Measurements from ENCODE around the gene SERTAD1.
"Not testable (repeated sequence)": the region's sequence is repeated elsewhere in the genome, so short reads cannot be mapped to it uniquely, and the experiment has no call there.

The SERTAD1 gene

DNA sequence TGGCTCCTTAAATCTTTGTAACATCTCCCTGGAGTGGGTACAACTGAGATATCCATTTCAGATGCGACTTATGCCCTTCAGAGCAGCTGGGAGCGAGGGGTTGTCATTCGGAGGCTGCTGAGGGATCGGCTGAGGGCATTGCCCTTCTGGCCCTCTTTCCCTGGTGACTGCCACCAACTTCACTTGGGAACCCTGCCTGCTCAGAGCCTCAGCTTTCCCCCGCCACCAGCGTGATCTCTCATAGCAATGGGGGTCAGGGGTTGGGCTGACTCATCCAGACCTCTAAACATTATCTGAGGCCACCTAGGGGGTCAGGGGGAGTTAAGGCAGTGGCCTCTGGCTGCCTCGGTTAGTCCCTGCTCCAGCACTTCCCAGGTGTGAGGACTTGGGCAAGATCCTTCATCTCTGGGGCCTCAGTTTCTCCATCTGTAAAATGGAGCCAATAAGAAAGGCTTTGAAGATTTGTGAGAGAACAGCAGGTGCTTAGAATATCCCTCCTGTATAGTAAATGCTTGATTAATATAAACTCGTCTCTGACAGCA, 13.8 kb downstream of the SERTAD1 start:
- Histone ChIP-seq H3K4me2 (ENCODE audit: low read length) (peak overlapping the region; percentile 66), H3K4me1 (ENCODE audit: control insufficient read depth, low read length) (peaks cover 69% of the 10 kb centered on the region), H3K27me3 (ENCODE audit: control insufficient read depth, low read length) (no peaks in the 10 kb centered on the region), H3K9me3 (ENCODE audit: control insufficient read depth, insufficient read depth, low read length) (no peaks in the 10 kb centered on the region), H3K36me3 (ENCODE audit: control insufficient read depth, low read length) (no peaks in the 10 kb centered on the region), H3K27ac (ENCODE audit: low read depth, low read length) (peak overlapping the region; percentile 77), H3K79me2 (ENCODE audit: control insufficient read depth, low read length) (no peaks in the 10 kb centered on the region), H3K4me3 (ENCODE audit: low read length) (no peak overlapping the region), H3K9me2 (replicated peaks; ENCODE audit: control insufficient read depth, low read length) (no peaks in the 10 kb centered on the region), H4K20me1 (ENCODE audit: control insufficient read depth, insufficient read depth, low read depth, low read length) (no peaks in the 10 kb centered on the region), H3F3A (ENCODE audit: control insufficient read depth, insufficient read depth) (peaks cover 10% of the 10 kb centered on the region)
- TF ChIP-seq, protein P1, sequence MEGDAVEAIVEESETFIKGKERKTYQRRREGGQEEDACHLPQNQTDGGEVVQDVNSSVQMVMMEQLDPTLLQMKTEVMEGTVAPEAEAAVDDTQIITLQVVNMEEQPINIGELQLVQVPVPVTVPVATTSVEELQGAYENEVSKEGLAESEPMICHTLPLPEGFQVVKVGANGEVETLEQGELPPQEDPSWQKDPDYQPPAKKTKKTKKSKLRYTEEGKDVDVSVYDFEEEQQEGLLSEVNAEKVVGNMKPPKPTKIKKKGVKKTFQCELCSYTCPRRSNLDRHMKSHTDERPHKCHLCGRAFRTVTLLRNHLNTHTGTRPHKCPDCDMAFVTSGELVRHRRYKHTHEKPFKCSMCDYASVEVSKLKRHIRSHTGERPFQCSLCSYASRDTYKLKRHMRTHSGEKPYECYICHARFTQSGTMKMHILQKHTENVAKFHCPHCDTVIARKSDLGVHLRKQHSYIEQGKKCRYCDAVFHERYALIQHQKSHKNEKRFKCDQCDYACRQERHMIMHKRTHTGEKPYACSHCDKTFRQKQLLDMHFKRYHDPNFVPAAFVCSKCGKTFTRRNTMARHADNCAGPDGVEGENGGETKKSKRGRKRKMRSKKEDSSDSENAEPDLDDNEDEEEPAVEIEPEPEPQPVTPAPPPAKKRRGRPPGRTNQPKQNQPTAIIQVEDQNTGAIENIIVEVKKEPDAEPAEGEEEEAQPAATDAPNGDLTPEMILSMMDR (IDR thresholded peaks at IDR 0.05; ENCODE audit: low read depth, low read length, poor library complexity, severe bottlenecking), result no peak
- TF ChIP-seq EZH2phosphoT487 (IDR thresholded peaks at IDR 0.05; ENCODE audit: borderline replicate concordance, low read length), result no peak

DNA sequence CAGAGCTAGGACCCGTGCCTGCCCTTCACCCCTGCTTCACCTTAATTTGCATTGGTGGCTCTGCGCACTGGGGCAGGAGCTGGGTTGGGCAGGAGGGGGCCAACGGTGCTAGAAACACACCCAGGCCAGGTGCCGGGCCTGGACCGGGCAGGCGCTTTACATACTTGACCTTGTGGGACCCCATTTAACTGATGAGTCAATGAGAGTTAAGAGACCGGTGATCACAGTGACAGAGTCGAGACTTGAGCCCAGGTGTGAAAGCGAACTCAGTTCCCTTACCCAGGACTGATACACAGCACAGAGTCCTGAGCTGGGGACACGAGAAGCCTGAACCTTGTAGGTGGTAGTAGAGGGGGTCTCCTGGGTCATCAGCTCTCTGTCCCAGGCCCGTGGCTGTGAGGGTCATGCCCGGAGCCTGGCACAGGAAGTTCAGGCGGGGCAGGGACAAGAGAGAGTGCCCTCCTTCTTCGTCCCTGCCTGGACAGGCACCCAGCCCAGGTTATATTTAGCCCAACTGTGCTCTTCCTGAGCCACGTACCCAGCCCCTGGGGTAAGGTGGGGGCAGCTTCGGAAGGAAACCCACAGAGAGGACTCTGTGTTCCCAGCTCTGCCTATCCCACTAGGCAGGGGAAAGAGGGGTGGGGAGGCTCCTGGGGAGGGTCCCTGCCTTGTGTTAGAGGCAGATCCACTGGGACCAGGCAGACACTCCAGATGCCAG, 14.5 kb downstream of the SERTAD1 start:
- no peaks in the 10 kb centered on the region for H3K79me2 ChIP-seq (ENCODE audit: control insufficient read depth, low read length)
- peak overlapping the region; percentile 33 for H3K4me3 ChIP-seq (ENCODE audit: low read length)
- no peaks in the 10 kb centered on the region for H3K36me3 ChIP-seq (ENCODE audit: control insufficient read depth, low read length)
- peak overlapping the region; percentile 66 for H3K4me2 ChIP-seq (ENCODE audit: low read length)
- no peaks in the 10 kb centered on the region for H3K9me2 ChIP-seq (replicated peaks; ENCODE audit: control insufficient read depth, low read length)
- H3K4me1 ChIP-seq (ENCODE audit: control insufficient read depth, low read length), result peaks cover 62% of the 10 kb centered on the region
- no peaks in the 10 kb centered on the region for H3K27me3 ChIP-seq (ENCODE audit: control insufficient read depth, low read length)
- H3F3A ChIP-seq (ENCODE audit: control insufficient read depth, insufficient read depth), result peaks cover 10% of the 10 kb centered on the region
- no peaks in the 10 kb centered on the region for H3K9me3 ChIP-seq (ENCODE audit: control insufficient read depth, insufficient read depth, low read length)
- no peaks in the 10 kb centered on the region for H4K20me1 ChIP-seq (ENCODE audit: control insufficient read depth, insufficient read depth, low read depth, low read length)
- H3K27ac ChIP-seq (ENCODE audit: low read depth, low read length), result peak overlapping the region; percentile 77
- TF ChIP-seq, protein P1 (IDR thresholded peaks at IDR 0.05; ENCODE audit: low read depth, low read length, poor library complexity, severe bottlenecking), result no peak
- no peak for TF ChIP-seq EZH2phosphoT487 (IDR thresholded peaks at IDR 0.05; ENCODE audit: borderline replicate concordance, low read length)

DNA sequence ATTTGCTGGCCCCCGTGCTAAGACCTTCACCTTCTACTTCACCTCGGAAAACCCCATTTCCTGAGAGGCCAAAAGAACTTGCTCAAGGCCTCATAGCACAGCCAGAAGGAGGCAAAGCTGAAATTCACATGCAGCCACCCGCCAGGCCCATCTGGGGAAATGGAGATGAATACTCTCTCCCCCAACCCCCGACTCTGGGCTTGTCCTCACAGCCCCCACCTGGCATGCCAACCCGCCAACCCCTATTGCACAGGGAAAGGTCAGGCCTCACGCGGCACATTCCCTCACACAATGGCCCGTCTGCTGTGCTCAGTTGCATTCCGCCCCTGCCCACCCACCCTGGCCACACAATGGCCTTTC, 15.8 kb downstream of the SERTAD1 start:
- peaks cover 10% of the 10 kb centered on the region for H3F3A ChIP-seq (ENCODE audit: control insufficient read depth, insufficient read depth)
- no peaks in the 10 kb centered on the region for H3K9me3 ChIP-seq (ENCODE audit: control insufficient read depth, insufficient read depth, low read length)
- peaks cover 54% of the 10 kb centered on the region for H3K4me1 ChIP-seq (ENCODE audit: control insufficient read depth, low read length)
- no peaks in the 10 kb centered on the region for H3K27me3 ChIP-seq (ENCODE audit: control insufficient read depth, low read length)
- peak overlapping the region; percentile 46 for H3K4me3 ChIP-seq (ENCODE audit: low read length)
- H3K9me2 ChIP-seq (replicated peaks; ENCODE audit: control insufficient read depth, low read length), result no peaks in the 10 kb centered on the region
- no peaks in the 10 kb centered on the region for H4K20me1 ChIP-seq (ENCODE audit: control insufficient read depth, insufficient read depth, low read depth, low read length)
- no peaks in the 10 kb centered on the region for H3K79me2 ChIP-seq (ENCODE audit: control insufficient read depth, low read length)
- H3K36me3 ChIP-seq (ENCODE audit: control insufficient read depth, low read length), result no peaks in the 10 kb centered on the region
- peak overlapping the region; percentile 66 for H3K4me2 ChIP-seq (ENCODE audit: low read length)
- TF ChIP-seq, protein P1 (IDR thresholded peaks at IDR 0.05; ENCODE audit: low read depth, low read length, poor library complexity, severe bottlenecking), result no peak
- no peak for TF ChIP-seq EZH2phosphoT487 (IDR thresholded peaks at IDR 0.05; ENCODE audit: borderline replicate concordance, low read length)
- peak overlapping the region; percentile 77 for H3K27ac ChIP-seq (ENCODE audit: low read depth, low read length)

DNA sequence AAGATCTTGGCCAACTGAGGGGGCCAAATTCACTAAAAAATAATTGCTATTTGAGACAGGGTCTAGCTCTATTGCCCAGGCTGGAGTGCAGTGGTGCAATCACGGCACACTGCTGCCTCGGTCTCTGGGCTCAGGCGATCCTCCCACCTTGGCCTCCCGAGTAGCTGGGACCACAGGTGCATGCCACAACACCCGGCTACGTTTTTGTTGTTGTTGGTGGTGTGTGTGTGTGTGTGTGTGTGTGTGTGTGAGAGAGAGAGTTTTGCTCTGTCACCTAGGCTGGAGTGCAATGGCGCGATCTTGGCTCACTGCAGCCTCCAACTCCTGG, 17.2 kb downstream of the SERTAD1 start:
- H3F3A ChIP-seq (ENCODE audit: control insufficient read depth, insufficient read depth), result peaks cover 10% of the 10 kb centered on the region
- peak overlapping the region; percentile 43 for H3K4me2 ChIP-seq (ENCODE audit: low read length)
- not testable (repeated sequence) for H3K36me3 ChIP-seq (ENCODE audit: control insufficient read depth, low read length); H3K79me2 ChIP-seq (ENCODE audit: control insufficient read depth, low read length); H3K9me3 ChIP-seq (ENCODE audit: control insufficient read depth, insufficient read depth, low read length); H3K27me3 ChIP-seq (ENCODE audit: control insufficient read depth, low read length); H3K27ac ChIP-seq (ENCODE audit: low read depth, low read length); H3K4me3 ChIP-seq (ENCODE audit: low read length); H4K20me1 ChIP-seq (ENCODE audit: control insufficient read depth, insufficient read depth, low read depth, low read length); H3K9me2 ChIP-seq (replicated peaks; ENCODE audit: control insufficient read depth, low read length)
- H3K4me1 ChIP-seq (ENCODE audit: control insufficient read depth, low read length), result peaks cover 59% of the 10 kb centered on the region

Measured in DOHH2 (cell line).